Astrocyte of the spinal cord (primary cell): ENCODE results near the gene LOC128125822.

Experiments used
- DNase-seq: peaks from one replicate; pipeline ENCODE4 v3.0.0; 2011; ENCODE audit warnings: low read depth, low spot score
- H3K4me3 ChIP-seq: 2 replicates; pipeline ENCODE4 v1.5.1; 2011; ENCODE audit warnings: low read depth, mild to moderate bottlenecking, low read length, moderate library complexity
- CTCF ChIP-seq: IDR thresholded peaks from 2 replicates; pipeline ENCODE4 v1.5.1; 2012; ENCODE audit warnings: low read depth, mild to moderate bottlenecking, low read length, inconsistent platforms
- in situ Hi-C: cut with HindIII; loops from 2 replicates; pipeline ENCODE4 v1.10.0; 2017; ENCODE audit warnings: low sequenced_read_pairs

The LOC128125822 gene

GRCh38 chr6:63571361-63572043 lies 778 bp upstream of the LOC128125822 start:
- no peak for TF ChIP-seq CTCF
- peak; percentile 89 for DNase-seq

GRCh38 chr6:63572747-63573075 lies 431 bp downstream of the LOC128125822 start:
- no peak for DNase-seq
- TF ChIP-seq CTCF = no peak
- in situ Hi-C loops = no loop called here
- peak overlapping the region; percentile 93 for H3K4me3 ChIP-seq

More at GRCh38 chr6:63571361-63572043, 778 bp upstream of the LOC128125822 start:
- peak overlapping the region; percentile 64 for H3K4me3 ChIP-seq
- in situ Hi-C loops = no loop called here

GRCh38 chr6:63573076-63573898 lies 1.0 kb downstream of the LOC128125822 start:
- peak; percentile 76 for DNase-seq
- TF ChIP-seq CTCF = no peak
- in situ Hi-C loops = no loop called here

GRCh38 chr6:63573899-63574553 lies 1.7 kb downstream of the LOC128125822 start:
- peak overlapping the region; percentile 93 for H3K4me3 ChIP-seq
- peak; percentile 66 for TF ChIP-seq CTCF
- in situ Hi-C loops = no loop called here
- peak; percentile 70 for DNase-seq

More at GRCh38 chr6:63573076-63573898, 1.0 kb downstream of the LOC128125822 start:
- H3K4me3 ChIP-seq = peak overlapping the region; percentile 93

GRCh38 chr6:63574554-63574900 lies 2.2 kb downstream of the LOC128125822 start:
- no peak for TF ChIP-seq CTCF
- H3K4me3 ChIP-seq = peak overlapping the region; percentile 93
- no peak for DNase-seq
- in situ Hi-C loops = no loop called here

- in situ Hi-C loops = no loop called here
- no peak for TF ChIP-seq CTCF
- no peak for DNase-seq
- no peak overlapping the region for H3K4me3 ChIP-seq
Observed at GRCh38 chr6:63576147-63576772, 4.0 kb downstream of the LOC128125822 start.
